H9 (cell line): ENCODE data around the gene STC2. TPM values are rescaled to one million over a fixed set of nuclear protein-coding genes. Genes with fewer than 3 reads are reported as not detected.

Experiments used
- DNase-seq: peaks from one replicate; pipeline ENCODE4 v3.0.0-alpha.2; 2017
- H2AFZ ChIP-seq: one replicate; pipeline ENCODE4 v1.6.1; 2013; ENCODE audit warnings: mild to moderate bottlenecking, low read length, control low read depth, moderate library complexity
- H2AK5ac ChIP-seq: 2 replicates; pipeline ENCODE4 v1.6.1; 2013; ENCODE audit warnings: low read length, control low read depth, mixed read lengths; ENCODE audit not compliant: insufficient read length
- H2BK120ac ChIP-seq: one replicate; pipeline ENCODE4 v1.6.1; 2013; ENCODE audit warnings: low read depth, mild to moderate bottlenecking, low read length, control low read depth, inconsistent platforms; ENCODE audit not compliant: poor library complexity, severe bottlenecking
- H2BK12ac ChIP-seq: 2 replicates; pipeline ENCODE4 v1.6.1; 2013; ENCODE audit warnings: low read length, control low read depth, mixed read lengths, low read depth; ENCODE audit not compliant: insufficient read length
- H2BK15ac ChIP-seq: 2 replicates; pipeline ENCODE4 v1.6.1; 2013; ENCODE audit warnings: low read depth, low read length, control low read depth
- H2BK20ac ChIP-seq: one replicate; pipeline ENCODE4 v1.6.1; 2013; ENCODE audit warnings: low read depth, mild to moderate bottlenecking, low read length, control low read depth, inconsistent platforms; ENCODE audit not compliant: poor library complexity, severe bottlenecking
- H2BK5ac ChIP-seq: 2 replicates; pipeline ENCODE4 v1.6.1; 2013; ENCODE audit warnings: low read length, control low read depth, mixed read lengths; ENCODE audit not compliant: insufficient read length
- H3K14ac ChIP-seq: 2 replicates; pipeline ENCODE4 v1.6.1; 2013; ENCODE audit warnings: low read length, control low read depth; ENCODE audit not compliant: insufficient read depth
- H3K18ac ChIP-seq: 2 replicates; pipeline ENCODE4 v1.6.1; 2013; ENCODE audit warnings: low read depth, mild to moderate bottlenecking, mixed read lengths, low read length, control low read depth; ENCODE audit not compliant: insufficient read length
- H3K23ac ChIP-seq: 2 replicates; pipeline ENCODE4 v1.6.1; 2013; ENCODE audit warnings: low read length, control low read depth, mixed read lengths, low read depth; ENCODE audit not compliant: insufficient read length
- H3K23me2 ChIP-seq: 2 replicates; pipeline ENCODE4 v1.6.1; 2013; ENCODE audit warnings: low read depth, mild to moderate bottlenecking, mixed read lengths, low read length, control low read depth; ENCODE audit not compliant: insufficient read length, poor library complexity, severe bottlenecking
- H3K27ac ChIP-seq: 2 replicates; pipeline ENCODE4 v1.5.1; 2013; ENCODE audit warnings: low read length, control low read depth, mixed read lengths, low read depth; ENCODE audit not compliant: insufficient read length
- H3K27me3 ChIP-seq: 2 replicates; pipeline ENCODE4 v1.6.1; 2013; ENCODE audit warnings: low read length, control low read depth, inconsistent platforms; ENCODE audit not compliant: insufficient read depth
- H3K4ac ChIP-seq: 2 replicates; pipeline ENCODE4 v1.6.1; 2013; ENCODE audit warnings: low read depth, mild to moderate bottlenecking, control low read depth, inconsistent platforms, low read length, moderate library complexity
- H3K4me1 ChIP-seq: 2 replicates; pipeline ENCODE4 v1.6.1; 2013; ENCODE audit warnings: low read length, control low read depth, inconsistent platforms; ENCODE audit not compliant: insufficient read depth
- H3K4me2 ChIP-seq: 2 replicates; pipeline ENCODE4 v1.6.1; 2013; ENCODE audit warnings: low read length, control low read depth, mixed read lengths; ENCODE audit not compliant: insufficient read length, insufficient read depth
- H3K56ac ChIP-seq: 2 replicates; pipeline ENCODE4 v1.6.1; 2013; ENCODE audit warnings: low read depth, mild to moderate bottlenecking, mixed read lengths, low read length, control low read depth; ENCODE audit not compliant: insufficient read length
- H3K79me1 ChIP-seq: 2 replicates; pipeline ENCODE4 v1.6.1; 2013; ENCODE audit warnings: low read depth, mild to moderate bottlenecking, moderate library complexity, low read length, control low read depth, inconsistent platforms; ENCODE audit not compliant: insufficient read depth, poor library complexity, severe bottlenecking
- H3K79me2 ChIP-seq: 2 replicates; pipeline ENCODE4 v1.6.1; 2013; ENCODE audit warnings: low read length, control low read depth, inconsistent platforms; ENCODE audit not compliant: insufficient read depth
- H3K9ac ChIP-seq: 2 replicates; pipeline ENCODE4 v1.6.1; 2013; ENCODE audit warnings: low read length, control low read depth, mixed read lengths; ENCODE audit not compliant: insufficient read length; ENCODE audit errors: extremely low read depth
- H3K9me3 ChIP-seq: one replicate; pipeline ENCODE4 v1.6.1; 2013; ENCODE audit warnings: low read depth, low read length, inconsistent platforms; ENCODE audit not compliant: control insufficient read depth
- H3T11ph ChIP-seq: one replicate; pipeline ENCODE4 v1.6.1; 2013; ENCODE audit warnings: mild to moderate bottlenecking, low read length, control low read depth, inconsistent platforms
- H4K20me1 ChIP-seq: one replicate; pipeline ENCODE4 v1.6.1; 2013; ENCODE audit not compliant: control insufficient read depth, insufficient read length, insufficient read depth
- H4K5ac ChIP-seq: 2 replicates; pipeline ENCODE4 v1.6.1; 2013; ENCODE audit warnings: low read depth, mild to moderate bottlenecking, mixed read lengths, low read length, control low read depth; ENCODE audit not compliant: insufficient read length
- H4K8ac ChIP-seq: replicated peaks from 2 replicates; pipeline ENCODE4 v1.6.1; 2013; ENCODE audit warnings: low read length, control low read depth, mixed read lengths, low read depth; ENCODE audit not compliant: insufficient read length
- H4K91ac ChIP-seq: 2 replicates; pipeline ENCODE4 v1.6.1; 2013; ENCODE audit warnings: low read depth, mild to moderate bottlenecking, moderate library complexity, mixed read lengths, low read length, control low read depth; ENCODE audit not compliant: insufficient read length
- H3K27ac Mint-ChIP-seq, 3 experiments: 2 replicates in 2 of 3; 3 replicates in 1 of 3; pipeline ENCODE4 v1.8.0; 2020 to 2021; ENCODE audit warnings: mixed read lengths in 3 of 3, mild to moderate bottlenecking in 1 of 3, moderate library complexity in 1 of 3
- H3K27me3 Mint-ChIP-seq: 2 replicates; pipeline ENCODE4 v1.8.0; 2021; ENCODE audit warnings: low read depth, mild to moderate bottlenecking, moderate library complexity, mixed read lengths
- H3K36me3 Mint-ChIP-seq, 3 experiments: 2 replicates in 2 of 3; 3 replicates in 1 of 3; pipeline ENCODE4 v1.8.0; 2020 to 2021; ENCODE audit warnings: low read depth in 3 of 3, mixed read lengths in 3 of 3; ENCODE audit not compliant: insufficient read depth in 1 of 3
- H3K4me1 Mint-ChIP-seq, 2 experiments: 2 replicates each; pipeline ENCODE4 v1.8.0; 2020; ENCODE audit warnings: mixed read lengths in 2 of 2
- H3K4me3 Mint-ChIP-seq, 2 experiments: 2 replicates in 1 of 2; 3 replicates in 1 of 2; pipeline ENCODE4 v1.8.0; 2020 to 2021; ENCODE audit warnings: mild to moderate bottlenecking in 2 of 2, mixed read lengths in 2 of 2, moderate library complexity in 1 of 2
- H3K9me3 Mint-ChIP-seq, 2 experiments: 2 replicates in 1 of 2; 3 replicates in 1 of 2; pipeline ENCODE4 v1.8.0; 2020; ENCODE audit warnings: mild to moderate bottlenecking in 2 of 2, mixed read lengths in 2 of 2, moderate library complexity in 1 of 2
- WGBS: extraction: QIAGEN DNeasy Blood & Tissue Kit; methylation state at CpG from one replicate; pipeline ENCODE4 v1.1.7; 2013; ENCODE audit warnings: missing lambda C conversion rate, low lambda C conversion rate, mixed read lengths; ENCODE audit not compliant: insufficient read length; ENCODE audit errors: extremely low coverage; 5-methylcytosine and 5-hydroxymethylcytosine counted together
- total RNA-seq: library from RNA; stranded (reverse); gene quantifications from 2 replicates; pipeline ENCODE4 v1.2.1, GENCODE V29; 2021
- TF ChIP-seq, protein P1 (sequence below): fragments of 200-600 bp; sonication (generic); conservative IDR thresholded peaks from 3 replicates; pipeline ENCODE4 v1.8.0; 2021; ENCODE audit warnings: antibody characterized with exemption, mild to moderate bottlenecking

The STC2 gene
- total RNA-seq, 1 experiment from 2014 or later: 77.7 TPM

DNA sequence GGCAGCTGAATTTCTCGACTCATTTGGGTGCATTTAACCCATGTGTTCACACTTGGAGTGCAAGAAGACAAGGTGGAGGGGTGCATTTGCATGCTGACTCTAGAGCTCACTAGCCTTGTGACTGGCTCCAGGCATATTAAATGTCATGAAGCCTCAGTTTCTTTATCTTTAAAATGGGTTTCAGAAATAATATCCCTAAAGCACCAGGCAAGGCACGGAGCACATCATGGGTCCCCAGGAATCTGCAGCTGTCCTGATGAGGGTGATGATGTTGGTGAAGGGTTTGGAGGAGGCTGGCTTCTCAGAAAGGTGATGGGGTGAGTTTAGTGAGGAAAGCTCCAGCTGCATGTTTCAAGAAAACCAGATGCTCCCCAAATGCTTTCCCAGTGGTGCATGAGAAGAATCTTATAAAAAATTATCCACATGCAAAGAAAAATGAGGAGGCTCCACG lies 14.8 kb downstream of the STC2 start:
- Histone ChIP-seq H3K56ac (no peak overlapping the region), H2AK5ac (no peak overlapping the region), H2BK20ac (no peak overlapping the region), H4K5ac (no peak overlapping the region), H3K9ac (no peak overlapping the region), H2AFZ (no peak overlapping the region), H2BK15ac (no peak overlapping the region), H3T11ph (no peak overlapping the region), H2BK120ac (no peak overlapping the region), H3K4me2 (no peak overlapping the region), H3K23me2 (no peaks in the 10 kb centered on the region), H3K27ac (no peak overlapping the region), H3K9me3 (no peaks in the 10 kb centered on the region), H4K91ac (no peak overlapping the region), H3K14ac (no peak overlapping the region), H2BK5ac (no peak overlapping the region), H3K4ac (no peak overlapping the region), H3K18ac (no peak overlapping the region), H4K8ac (no peak overlapping the region), H2BK12ac (no peak overlapping the region), H3K4me1 (no peaks in the 10 kb centered on the region; the same call in 1 of the 2 replicates), H3K79me1 (no peaks in the 10 kb centered on the region), H4K20me1 (no peaks in the 10 kb centered on the region), H3K79me2 (no peaks in the 10 kb centered on the region), H3K27me3 (no peaks in the 10 kb centered on the region), H3K23ac (no peak overlapping the region)
- H3K4me3 Mint-ChIP-seq: no peak overlapping the region
- H3K9me3 Mint-ChIP-seq: peaks cover 4% of the 10 kb centered on the region in 2 experiments
- no CpG with 5 or more reads among the region's 3 CpGs for WGBS
- peaks cover 18 to 30% (median 23%) of the 10 kb centered on the region in 3 experiments for H3K36me3 Mint-ChIP-seq
- H3K27me3 Mint-ChIP-seq: peaks cover 17% of the 10 kb centered on the region
- no peak overlapping the region; a peak in 1 of 7 replicates for H3K27ac Mint-ChIP-seq
- TF ChIP-seq, protein P1, sequence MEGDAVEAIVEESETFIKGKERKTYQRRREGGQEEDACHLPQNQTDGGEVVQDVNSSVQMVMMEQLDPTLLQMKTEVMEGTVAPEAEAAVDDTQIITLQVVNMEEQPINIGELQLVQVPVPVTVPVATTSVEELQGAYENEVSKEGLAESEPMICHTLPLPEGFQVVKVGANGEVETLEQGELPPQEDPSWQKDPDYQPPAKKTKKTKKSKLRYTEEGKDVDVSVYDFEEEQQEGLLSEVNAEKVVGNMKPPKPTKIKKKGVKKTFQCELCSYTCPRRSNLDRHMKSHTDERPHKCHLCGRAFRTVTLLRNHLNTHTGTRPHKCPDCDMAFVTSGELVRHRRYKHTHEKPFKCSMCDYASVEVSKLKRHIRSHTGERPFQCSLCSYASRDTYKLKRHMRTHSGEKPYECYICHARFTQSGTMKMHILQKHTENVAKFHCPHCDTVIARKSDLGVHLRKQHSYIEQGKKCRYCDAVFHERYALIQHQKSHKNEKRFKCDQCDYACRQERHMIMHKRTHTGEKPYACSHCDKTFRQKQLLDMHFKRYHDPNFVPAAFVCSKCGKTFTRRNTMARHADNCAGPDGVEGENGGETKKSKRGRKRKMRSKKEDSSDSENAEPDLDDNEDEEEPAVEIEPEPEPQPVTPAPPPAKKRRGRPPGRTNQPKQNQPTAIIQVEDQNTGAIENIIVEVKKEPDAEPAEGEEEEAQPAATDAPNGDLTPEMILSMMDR: no peak
- peaks cover 30 to 37% of the 10 kb centered on the region in 2 experiments for H3K4me1 Mint-ChIP-seq
- DNase-seq: no peak
